Immature natural killer cell (primary cell): ENCODE data around the gene MAD2L1BP. TPM values are rescaled to one million over a fixed set of nuclear protein-coding genes. Genes with fewer than 3 reads are reported as not detected.
"Not testable (repeated sequence)": the region's sequence is repeated elsewhere in the genome, so short reads cannot be mapped to it uniquely, and the experiment has no call there.

Source experiments
- DNase-seq, 3 donors: peaks; one replicate each; pipeline ENCODE4 v3.0.0; 2022; ENCODE audit warnings: mixed read lengths in 1 of 3
- H3K27ac Mint-ChIP-seq, 6 donors: one replicate each; pipeline ENCODE4 v1.8.0; 2020; ENCODE audit warnings: mixed read lengths in 6 of 6, mild to moderate bottlenecking in 5 of 6, inconsistent platforms in 4 of 6, moderate library complexity in 3 of 6
- H3K27me3 Mint-ChIP-seq, 3 donors: one replicate each; pipeline ENCODE4 v1.8.0; 2020 to 2021; ENCODE audit warnings: low read depth in 3 of 3, mild to moderate bottlenecking in 3 of 3, mixed read lengths in 3 of 3, moderate library complexity in 3 of 3, inconsistent platforms in 1 of 3
- H3K36me3 Mint-ChIP-seq, 3 donors: one replicate each; pipeline ENCODE4 v1.8.0; 2020; ENCODE audit warnings: mixed read lengths in 3 of 3, inconsistent platforms in 2 of 3, mild to moderate bottlenecking in 2 of 3
- H3K4me1 Mint-ChIP-seq, 2 donors: one replicate each; pipeline ENCODE4 v1.8.0; 2020; ENCODE audit warnings: inconsistent platforms in 2 of 2, mild to moderate bottlenecking in 2 of 2, mixed read lengths in 2 of 2, moderate library complexity in 1 of 2
- H3K4me3 Mint-ChIP-seq, 5 donors: one replicate each; pipeline ENCODE4 v1.8.0; 2020; ENCODE audit warnings: mild to moderate bottlenecking in 5 of 5, mixed read lengths in 5 of 5, inconsistent platforms in 3 of 5, moderate library complexity in 3 of 5
- H3K9me3 Mint-ChIP-seq, 6 donors: one replicate each; pipeline ENCODE4 v1.8.0; 2020; ENCODE audit warnings: mild to moderate bottlenecking in 6 of 6, mixed read lengths in 6 of 6, inconsistent platforms in 4 of 6, moderate library complexity in 3 of 6
- polyA plus RNA-seq, 3 donors: library from polyadenylated mRNA; unstranded; fragments of 300-500 nt; fragmentation: Illumina TruSeq; gene quantifications; one replicate each; pipeline ENCODE4 v1.2.3, GENCODE V29; 2021

MAD2L1BP gene
- polyA plus RNA-seq: 10 to 100 TPM; 23.7 to 30.4 (median 28.3) TPM

- Mint-ChIP-seq H3K27me3 (peaks cover 7 to 14% (median 10%) of the 10 kb centered on the region in 3 donors), H3K4me3 (peak within 1 kb of the TSS; percentile 96 to 100 (median 99)), H3K4me1 (peaks cover 43 to 53% of the 10 kb centered on the region in 2 donors), H3K36me3 (peaks cover 11 to 18% (median 14%) of the 10 kb centered on the region in 3 donors), H3K9me3 (no peaks in the 10 kb centered on the region), H3K27ac (peak within 1 kb of the TSS; percentile 90 to 97 (median 95))
- peak; percentile 84 to 86 (median 84) for DNase-seq
These were observed at the start of gene MAD2L1BP for GRCh38 chr6:43635387-43636307. Gene MAD2L1BP (plus strand): TSS chr6:43635840. CDS start chr6:43635876, 36 bp downstream.

GRCh38 chr6:43588194-43588593 lies 47.4 kb upstream of the MAD2L1BP start:
- H3K27ac Mint-ChIP-seq: no peak overlapping the region
- peaks cover 15 to 25% of the 10 kb centered on the region in 2 donors for H3K4me1 Mint-ChIP-seq
- peaks cover 13 to 26% (median 17%) of the 10 kb centered on the region in 3 donors for H3K36me3 Mint-ChIP-seq
- H3K4me3 Mint-ChIP-seq: no peak overlapping the region
- no peak for DNase-seq
- no peaks in the 10 kb centered on the region for H3K9me3 Mint-ChIP-seq
- H3K27me3 Mint-ChIP-seq: no peaks in the 10 kb centered on the region

GRCh38 chr6:43589564-43589963 lies 46.1 kb upstream of the MAD2L1BP start:
- not testable (repeated sequence) for H3K4me3 Mint-ChIP-seq, H3K27ac Mint-ChIP-seq, H3K27me3 Mint-ChIP-seq, DNase-seq, H3K9me3 Mint-ChIP-seq
- Mint-ChIP-seq H3K36me3 (peaks cover 7 to 22% (median 18%) of the 10 kb centered on the region in 3 donors), H3K4me1 (peaks cover 8 to 12% of the 10 kb centered on the region in 2 donors)

- Mint-ChIP-seq H3K4me3 (no peak overlapping the region), H3K4me1 (no peaks in the 10 kb centered on the region), H3K36me3 (peaks cover 0 to 13% (median 8%) of the 10 kb centered on the region in 3 donors), H3K27me3 (no peaks in the 10 kb centered on the region), H3K27ac (no peak overlapping the region), H3K9me3 (no peaks in the 10 kb centered on the region)
- no peak for DNase-seq
These were observed 41.7 kb upstream of the MAD2L1BP start for GRCh38 chr6:43593938-43594337.

GRCh38 chr6:43600595-43600994 lies 35.0 kb upstream of the MAD2L1BP start:
- Mint-ChIP-seq H3K27me3 (no peaks in the 10 kb centered on the region), H3K4me3 (no peak overlapping the region), H3K27ac (no peak overlapping the region), H3K4me1 (no peaks in the 10 kb centered on the region), H3K36me3 (peaks cover 7 to 16% (median 9%) of the 10 kb centered on the region in 3 donors), H3K9me3 (no peaks in the 10 kb centered on the region)
- DNase-seq: no peak

- Mint-ChIP-seq H3K27ac (peak overlapping the region in 1 of 6 donors; percentile 68), H3K9me3 (no peaks in the 10 kb centered on the region), H3K27me3 (no peaks in the 10 kb centered on the region), H3K36me3 (peaks cover 11 to 24% (median 15%) of the 10 kb centered on the region in 3 donors), H3K4me3 (no peak overlapping the region), H3K4me1 (peaks cover 3 to 6% of the 10 kb centered on the region in 2 donors)
- DNase-seq: no peak
These were observed 31.5 kb upstream of the MAD2L1BP start for GRCh38 chr6:43604174-43604573.

- H3K4me3 Mint-ChIP-seq: no peak overlapping the region
- H3K27me3 Mint-ChIP-seq: no peaks in the 10 kb centered on the region
- no peak for DNase-seq
- no peak overlapping the region for H3K27ac Mint-ChIP-seq
- H3K4me1 Mint-ChIP-seq: peaks cover 3 to 6% of the 10 kb centered on the region in 2 donors
- H3K36me3 Mint-ChIP-seq: peaks cover 8 to 31% (median 15%) of the 10 kb centered on the region in 3 donors
- H3K9me3 Mint-ChIP-seq: no peaks in the 10 kb centered on the region
These were observed 29.6 kb upstream of the MAD2L1BP start for GRCh38 chr6:43606019-43606418.

GRCh38 chr6:43608310-43608763 lies 27.3 kb upstream of the MAD2L1BP start:
- Mint-ChIP-seq H3K4me3 (no peak overlapping the region), H3K9me3 (no peaks in the 10 kb centered on the region), H3K27ac (peak overlapping the region in 3 of 6 donors; percentile 13 to 52 (median 15)), H3K36me3 (peaks cover 8 to 24% (median 11%) of the 10 kb centered on the region in 3 donors), H3K4me1 (peaks cover 3 to 6% of the 10 kb centered on the region in 2 donors), H3K27me3 (no peaks in the 10 kb centered on the region)
- peak; percentile 28 to 39 (median 30) for DNase-seq

GRCh38 chr6:43608807-43609206 lies 26.8 kb upstream of the MAD2L1BP start:
- H3K4me3 Mint-ChIP-seq: no peak overlapping the region

GRCh38 chr6:43609402-43609801 lies 26.2 kb upstream of the MAD2L1BP start:
- no peak for DNase-seq
- Mint-ChIP-seq H3K36me3 (peaks cover 8 to 24% (median 15%) of the 10 kb centered on the region in 3 donors), H3K9me3 (no peaks in the 10 kb centered on the region), H3K27me3 (no peaks in the 10 kb centered on the region), H3K27ac (peak overlapping the region in 1 of 6 donors; percentile 22), H3K4me3 (no peak overlapping the region), H3K4me1 (peaks cover 3 to 6% of the 10 kb centered on the region in 2 donors)

More at GRCh38 chr6:43608807-43609206, 26.8 kb upstream of the MAD2L1BP start:
- no peaks in the 10 kb centered on the region for H3K9me3 Mint-ChIP-seq
- no peaks in the 10 kb centered on the region for H3K27me3 Mint-ChIP-seq
- H3K36me3 Mint-ChIP-seq: peaks cover 8 to 24% (median 14%) of the 10 kb centered on the region in 3 donors
- peaks cover 3 to 6% of the 10 kb centered on the region in 2 donors for H3K4me1 Mint-ChIP-seq
- no peak for DNase-seq
- peak overlapping the region in 1 of 6 donors; percentile 2 for H3K27ac Mint-ChIP-seq

GRCh38 chr6:43610431-43610830 lies 25.2 kb upstream of the MAD2L1BP start:
- Mint-ChIP-seq H3K4me1 (peaks cover 3 to 6% of the 10 kb centered on the region in 2 donors), H3K27ac (peak overlapping the region in 1 of 6 donors; percentile 46), H3K36me3 (peaks cover 8 to 24% (median 10%) of the 10 kb centered on the region in 3 donors), H3K4me3 (no peak overlapping the region), H3K9me3 (no peaks in the 10 kb centered on the region), H3K27me3 (no peaks in the 10 kb centered on the region)
- no peak for DNase-seq

- H3K27me3 Mint-ChIP-seq: no peaks in the 10 kb centered on the region
- H3K36me3 Mint-ChIP-seq: peaks cover 4 to 15% (median 4%) of the 10 kb centered on the region in 3 donors
- H3K4me1 Mint-ChIP-seq: no peaks in the 10 kb centered on the region
- peak overlapping the region in 2 of 6 donors; percentile 2 to 36 for H3K27ac Mint-ChIP-seq
- no peak overlapping the region for H3K4me3 Mint-ChIP-seq
- no peaks in the 10 kb centered on the region for H3K9me3 Mint-ChIP-seq
- no peak for DNase-seq
These were observed 21.8 kb upstream of the MAD2L1BP start for GRCh38 chr6:43613721-43614395.

GRCh38 chr6:43614396-43614730 lies 21.3 kb upstream of the MAD2L1BP start:
- peaks cover 4 to 15% (median 4%) of the 10 kb centered on the region in 3 donors for H3K36me3 Mint-ChIP-seq
- H3K4me1 Mint-ChIP-seq: no peaks in the 10 kb centered on the region
- no peaks in the 10 kb centered on the region for H3K9me3 Mint-ChIP-seq
- DNase-seq: no peak
- H3K4me3 Mint-ChIP-seq: no peak overlapping the region
- H3K27me3 Mint-ChIP-seq: no peaks in the 10 kb centered on the region
- H3K27ac Mint-ChIP-seq: no peak overlapping the region
